ENCODE results near the gene ERCC4. TPM values are rescaled to one million over a fixed set of nuclear protein-coding genes. Genes with fewer than 3 reads are reported as not detected.

The ERCC4 gene
- total and polyA plus RNA-seq, 2 of the 8 experiments (the other 6 are each of a cell fraction or from before 2014, with no cell fraction given): 1.6 to 13.2 TPM

DNA sequence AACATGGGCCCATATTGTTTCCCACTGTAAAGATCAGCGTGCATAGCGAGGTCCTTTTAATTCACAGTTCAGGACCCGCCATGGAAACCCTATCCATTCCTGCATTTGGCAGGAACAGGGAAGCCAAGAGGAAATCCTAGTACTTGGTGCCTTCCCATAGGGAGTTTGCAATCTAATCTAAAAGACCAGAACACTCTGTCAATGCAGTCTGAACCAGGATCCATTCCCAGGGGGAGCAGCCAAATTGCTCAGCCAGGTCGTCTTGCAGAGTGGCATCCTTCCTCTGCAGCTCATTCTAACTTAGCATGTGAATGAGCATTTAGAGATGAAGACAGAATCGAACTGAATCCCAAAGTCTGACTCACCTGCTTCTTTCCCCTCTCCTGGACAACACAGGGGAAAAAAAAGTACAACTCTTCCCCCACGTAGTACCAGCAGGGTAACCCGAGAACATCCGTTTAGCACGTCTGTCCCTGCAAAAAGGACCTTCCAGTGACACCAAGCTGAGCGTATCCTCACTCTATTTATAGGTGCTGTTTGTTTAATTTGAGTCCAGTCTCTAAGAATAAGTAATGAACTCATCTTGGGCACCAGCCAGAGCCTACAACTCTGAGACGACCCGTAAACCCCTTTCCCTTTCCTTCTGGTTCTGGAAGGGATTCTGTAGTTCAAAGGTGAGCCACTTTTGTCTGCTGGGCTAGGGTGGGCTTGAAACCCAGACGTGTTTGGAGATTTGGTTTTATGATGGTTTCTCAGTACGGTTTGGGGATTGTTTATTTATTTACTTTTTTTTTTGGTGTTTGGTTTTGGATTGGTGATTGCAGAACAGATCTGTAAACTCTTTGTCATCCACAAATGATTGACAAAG lies 74.5 kb downstream of the ERCC4 start (continued):
- TF ChIP-seq SUZ12 (IDR thresholded peaks at IDR 0.05; ENCODE audit: low read length): no peak
- TF ChIP-seq, protein P1, sequence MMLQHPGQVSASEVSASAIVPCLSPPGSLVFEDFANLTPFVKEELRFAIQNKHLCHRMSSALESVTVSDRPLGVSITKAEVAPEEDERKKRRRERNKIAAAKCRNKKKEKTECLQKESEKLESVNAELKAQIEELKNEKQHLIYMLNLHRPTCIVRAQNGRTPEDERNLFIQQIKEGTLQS (IDR thresholded peaks at IDR 0.05; ENCODE audit: insufficient read depth, low read depth, low read length): no peak
